ENCODE data around the gene KCND3.
A peak's percentile ranks its signal among the peaks of the same experiment; 100 is the strongest.
"Not testable (repeated sequence)": the region's sequence is repeated elsewhere in the genome, so short reads cannot be mapped to it uniquely, and the experiment has no call there.

Gene KCND3

GRCh38 chr1:111761717-111762116, 227.8 kb downstream of the KCND3 start:
- FAIRE-seq (no peak), DNase-seq (ENCODE audit: extremely low spot score, insufficient read length, low read depth) (no peak)

GRCh38 chr1:111758373-111758772, 231.1 kb downstream of the KCND3 start:
- FAIRE-seq, result no peak
- no peak for DNase-seq (ENCODE audit: extremely low spot score, insufficient read length, low read depth)

- DNase-seq (ENCODE audit: extremely low spot score, insufficient read length, low read depth) (peak; percentile 15), FAIRE-seq (no peak)
Observed at GRCh38 chr1:111756124-111756513, 233.3 kb downstream of the KCND3 start.

- FAIRE-seq (peak; percentile 95), DNase-seq (ENCODE audit: extremely low spot score, insufficient read length, low read depth) (peak; percentile 93)
Observed at GRCh38 chr1:111755331-111756123, 233.9 kb downstream of the KCND3 start, which contains the start of gene DDX20. Gene DDX20, plus strand, starts transcription at chr1:111755901. Its CDS starts 24 bp downstream, at chr1:111755925.

- FAIRE-seq, result no peak
- peak; percentile 12 for DNase-seq (ENCODE audit: extremely low spot score, insufficient read length, low read depth)
Observed at GRCh38 chr1:111754984-111755330, 234.5 kb downstream of the KCND3 start.

GRCh38 chr1:111751906-111752575, 237.4 kb downstream of the KCND3 start:
- no peak for FAIRE-seq

GRCh38 chr1:111750856-111751255, 238.6 kb downstream of the KCND3 start:
- FAIRE-seq (no peak), DNase-seq (ENCODE audit: extremely low spot score, insufficient read length, low read depth) (no peak)

More at GRCh38 chr1:111751906-111752575, 237.4 kb downstream of the KCND3 start:
- no peak for DNase-seq (ENCODE audit: extremely low spot score, insufficient read length, low read depth)

GRCh38 chr1:111749628-111750027, 239.8 kb downstream of the KCND3 start:
- no peak for DNase-seq (ENCODE audit: extremely low spot score, insufficient read length, low read depth)
- FAIRE-seq, result no peak

- no peak for DNase-seq (ENCODE audit: extremely low spot score, insufficient read length, low read depth)
- FAIRE-seq, result no peak
Observed at GRCh38 chr1:111747947-111748346, 241.5 kb downstream of the KCND3 start.

GRCh38 chr1:111747282-111747734, 242.2 kb downstream of the KCND3 start:
- DNase-seq (ENCODE audit: extremely low spot score, insufficient read length, low read depth) (peak; percentile 46), FAIRE-seq (peak; percentile 84)

- DNase-seq (ENCODE audit: extremely low spot score, insufficient read length, low read depth) (no peak), FAIRE-seq (no peak)
Observed at GRCh38 chr1:111746614-111746999, 242.9 kb downstream of the KCND3 start.

GRCh38 chr1:111745675-111746613, 243.5 kb downstream of the KCND3 start:
- FAIRE-seq, result no peak
- DNase-seq (ENCODE audit: extremely low spot score, insufficient read length, low read depth), result no peak

GRCh38 chr1:111743679-111744101, 245.8 kb downstream of the KCND3 start:
- DNase-seq (ENCODE audit: extremely low spot score, insufficient read length, low read depth), result no peak
- no peak for FAIRE-seq

GRCh38 chr1:111742938-111743549, 246.4 kb downstream of the KCND3 start:
- no peak for FAIRE-seq
- DNase-seq (ENCODE audit: extremely low spot score, insufficient read length, low read depth), result no peak

GRCh38 chr1:111742292-111742691, 247.2 kb downstream of the KCND3 start:
- not testable (repeated sequence) for FAIRE-seq; DNase-seq (ENCODE audit: extremely low spot score, insufficient read length, low read depth)

GRCh38 chr1:111739925-111740765, 249.3 kb downstream of the KCND3 start:
- DNase-seq (ENCODE audit: extremely low spot score, insufficient read length, low read depth), result no peak
- no peak for FAIRE-seq

- peak; percentile 81 for DNase-seq (ENCODE audit: extremely low spot score, insufficient read length, low read depth)
- FAIRE-seq, result peak; percentile 92
Observed at GRCh38 chr1:111739194-111739924, 250.1 kb downstream of the KCND3 start, which contains the start of gene INKA2. Gene INKA2, minus strand, starts transcription at chr1:111739395. Its CDS starts 153 bp downstream, at chr1:111739242.
